H1 (cell line): ENCODE measurements around the gene OGDH. TPM values are rescaled to one million over a fixed set of nuclear protein-coding genes. Genes with fewer than 3 reads are reported as not detected.

Experiments
- CTCF ChIA-PET: fragments of 300-600 bp; sonication (Branson Sonifier 250); formaldehyde crosslinking; loops from one replicate; lab custom pipeline; 2021; ENCODE audit not compliant: partially characterized antibody; lab: Charles Lee
- POLR2A ChIA-PET: fragments of 300-600 bp; sonication (Branson Sonifier 250); formaldehyde crosslinking; loops from one replicate; lab custom pipeline; 2021; ENCODE audit warnings: inconsistent platforms; ENCODE audit not compliant: partially characterized antibody; lab: Charles Lee
- DNase-seq, 2 experiments: peaks; one replicate each; pipeline versions ENCODE4 v3.0.0 to v3.0.0-alpha.2; 2010 to 2022; ENCODE audit warnings: low spot score in 2 of 2, low read depth in 1 of 2, mixed read lengths in 1 of 2
- FAIRE-seq: peaks from 2 replicates; lab custom pipeline; 2011; peaks lifted over from hg19 to GRCh38; lab: Jason Lieb, UNC
- H2AFZ ChIP-seq: 2 replicates; pipeline ENCODE4 v1.8.1; 2012; ENCODE audit warnings: low read length, inconsistent platforms
- H2AK5ac ChIP-seq: 2 replicates; pipeline ENCODE4 v1.6.1; 2013; ENCODE audit warnings: low read depth, low read length
- H2BK120ac ChIP-seq: replicated peaks from 2 replicates; pipeline ENCODE3; 2013; ENCODE audit warnings: low read depth, low read length, inconsistent platforms
- H2BK12ac ChIP-seq: 2 replicates; pipeline ENCODE4 v1.6.1; 2013; ENCODE audit warnings: low read depth, low read length
- H2BK15ac ChIP-seq: 2 replicates; pipeline ENCODE4 v1.6.1; 2013; ENCODE audit warnings: low read length
- H2BK20ac ChIP-seq: 2 replicates; pipeline ENCODE4 v1.6.1; 2013; ENCODE audit warnings: low read length
- H2BK5ac ChIP-seq: 2 replicates; pipeline ENCODE4 v1.6.1; 2013; ENCODE audit warnings: low read depth, low read length
- H3K14ac ChIP-seq: 2 replicates; pipeline ENCODE4 v1.6.1; 2013; ENCODE audit warnings: inconsistent platforms; ENCODE audit not compliant: insufficient read length
- H3K18ac ChIP-seq: 2 replicates; pipeline ENCODE4 v1.6.1; 2013; ENCODE audit warnings: low read length; ENCODE audit errors: extremely low read depth
- H3K23ac ChIP-seq: 2 replicates; pipeline ENCODE4 v1.6.1; 2013; ENCODE audit warnings: inconsistent platforms; ENCODE audit not compliant: insufficient read length
- H3K23me2 ChIP-seq: 2 replicates; pipeline ENCODE4 v1.6.1; 2013; ENCODE audit warnings: low read depth, low read length
- H3K27ac ChIP-seq: 2 replicates; pipeline ENCODE4 v1.6.1; 2011; ENCODE audit warnings: low read depth, low read length, inconsistent platforms
- H3K27me3 ChIP-seq, 4 experiments: replicated peaks in 1 of 4; 1 replicate in 1 of 4; 2 replicates in 3 of 4; pipeline versions ENCODE4 v1.6.1 to v1.8.1; 2011 to 2013; ENCODE audit warnings: low read length in 3 of 4, mild to moderate bottlenecking in 3 of 4, inconsistent platforms in 2 of 4, mixed read lengths in 2 of 4, moderate library complexity in 1 of 4; ENCODE audit not compliant: control insufficient read depth in 3 of 4, insufficient read depth in 3 of 4; ENCODE audit errors: extremely low read depth in 1 of 4
- H3K36me3 ChIP-seq, 4 experiments: 2 replicates each; pipeline versions ENCODE4 v1.6.1 to v1.8.1; 2011 to 2013; ENCODE audit warnings: mild to moderate bottlenecking in 4 of 4, low read length in 3 of 4, moderate library complexity in 2 of 4, control low read depth in 1 of 4, inconsistent platforms in 1 of 4; ENCODE audit not compliant: insufficient read depth in 4 of 4, control insufficient read depth in 2 of 4
- H3K4ac ChIP-seq: replicated peaks from 2 replicates; pipeline ENCODE3; 2013; ENCODE audit warnings: low read length, low read depth, mixed read lengths, inconsistent platforms; ENCODE audit not compliant: insufficient read length
- H3K4me1 ChIP-seq, 4 experiments: replicated peaks in 1 of 4; 1 replicate in 1 of 4; 2 replicates in 3 of 4; pipeline versions ENCODE4 v1.6.1 to v1.8.1; 2011 to 2013; ENCODE audit warnings: low read length in 3 of 4, inconsistent platforms in 2 of 4, mixed read lengths in 1 of 4; ENCODE audit not compliant: insufficient read depth in 4 of 4, control insufficient read depth in 3 of 4
- H3K4me2 ChIP-seq, 2 experiments: 2 replicates each; pipeline versions ENCODE4 v1.6.1 to v1.8.1; 2011 to 2013; ENCODE audit warnings: low read depth in 2 of 2, low read length in 2 of 2, control low read depth in 1 of 2, inconsistent platforms in 1 of 2, mild to moderate bottlenecking in 1 of 2; ENCODE audit not compliant: insufficient read depth in 1 of 2
- H3K4me3 ChIP-seq, 4 experiments: fragments of 200-600, 300-600 bp in 1 of 4; sonication (generic), shearing (Covaris generic), sonication (Bioruptor Twin) in 1 of 4; 2 replicates each; pipeline versions ENCODE4 v1.5.1 to v1.8.1; 2011 to 2016; ENCODE audit warnings: low read length in 4 of 4, low read depth in 3 of 4, control low read depth in 2 of 4, inconsistent platforms in 2 of 4, mild to moderate bottlenecking in 2 of 4, mixed read lengths in 1 of 4, moderate library complexity in 1 of 4; ENCODE audit not compliant: insufficient read depth in 2 of 4; ENCODE audit errors: extremely low read depth in 1 of 4
- H3K56ac ChIP-seq: replicated peaks from 2 replicates; pipeline ENCODE3; 2013; ENCODE audit warnings: low read depth, mild to moderate bottlenecking, mixed read lengths, low read length, inconsistent platforms; ENCODE audit not compliant: insufficient read length
- H3K79me1 ChIP-seq: 2 replicates; pipeline ENCODE4 v1.6.1; 2013; ENCODE audit warnings: low read depth, low read length, control low read depth
- H3K79me2 ChIP-seq, 2 experiments: 2 replicates each; pipeline versions ENCODE4 v1.6.1 to v1.8.1; 2012 to 2013; ENCODE audit warnings: low read length in 2 of 2, mild to moderate bottlenecking in 2 of 2, inconsistent platforms in 1 of 2; ENCODE audit not compliant: insufficient read depth in 2 of 2, control insufficient read depth in 1 of 2
- H3K9ac ChIP-seq, 4 experiments: replicated peaks in 1 of 4; 1 replicate in 1 of 4; 2 replicates in 3 of 4; pipeline versions ENCODE4 v1.6.1 to v1.8.1; 2011 to 2013; ENCODE audit warnings: low read depth in 3 of 4, low read length in 3 of 4, control low read depth in 2 of 4, mild to moderate bottlenecking in 2 of 4, moderate library complexity in 2 of 4, inconsistent platforms in 1 of 4; ENCODE audit errors: extremely low read depth in 1 of 4
- H3K9me3 ChIP-seq, 2 experiments: 2 replicates each; pipeline versions ENCODE4 v1.6.1 to v1.8.1; 2012 to 2013; ENCODE audit warnings: mild to moderate bottlenecking in 2 of 2, moderate library complexity in 2 of 2, control low read depth in 1 of 2, inconsistent platforms in 1 of 2, low read depth in 1 of 2, low read length in 1 of 2, mixed read lengths in 1 of 2; ENCODE audit not compliant: insufficient read depth in 2 of 2
- H4K20me1 ChIP-seq, 2 experiments: replicated peaks in 1 of 2; 2 replicates each; pipeline versions ENCODE3 to v1.8.1; 2011 to 2013; ENCODE audit warnings: inconsistent platforms in 2 of 2, low read length in 2 of 2, mild to moderate bottlenecking in 1 of 2; ENCODE audit not compliant: insufficient read depth in 2 of 2, control insufficient read depth in 1 of 2
- H4K5ac ChIP-seq: 2 replicates; pipeline ENCODE4 v1.6.1; 2013; ENCODE audit warnings: low read length, low read depth, mixed read lengths, inconsistent platforms; ENCODE audit not compliant: insufficient read length
- H4K8ac ChIP-seq: 2 replicates; pipeline ENCODE4 v1.8.0; 2013; ENCODE audit warnings: mild to moderate bottlenecking, moderate library complexity, low read length, inconsistent platforms; ENCODE audit not compliant: insufficient read depth; ENCODE audit errors: extremely low read depth
- H4K91ac ChIP-seq: replicated peaks from 2 replicates; pipeline ENCODE3; 2013; ENCODE audit warnings: low read length, mixed read lengths, inconsistent platforms; ENCODE audit not compliant: insufficient read length
- ATF2 ChIP-seq: IDR thresholded peaks from 2 replicates; pipeline ENCODE4 v1.6.1; 2012; ENCODE audit warnings: low read length, inconsistent platforms
- ATF3 ChIP-seq: IDR thresholded peaks from 2 replicates; pipeline ENCODE4 v1.6.1; 2011; ENCODE audit warnings: low read depth, mild to moderate bottlenecking, low read length; ENCODE audit not compliant: insufficient read depth
- CBX8 ChIP-seq: fragments of 300-800, 300-1000 bp; sonication (generic); IDR thresholded peaks from 2 replicates; pipeline ENCODE4 v1.7.1; 2016; ENCODE audit warnings: low read depth, low read length, borderline replicate concordance
- CEBPB ChIP-seq: IDR thresholded peaks from 2 replicates; pipeline ENCODE4 v1.6.1; 2012; ENCODE audit warnings: low read depth, low read length
- CTBP2 ChIP-seq: IDR thresholded peaks from 2 replicates; pipeline ENCODE4 v1.7.0; 2011; ENCODE audit warnings: borderline replicate concordance, mild to moderate bottlenecking, moderate library complexity, mixed read lengths, low read length; ENCODE audit not compliant: insufficient read depth, insufficient read length
- EP300 ChIP-seq, 2 experiments: IDR thresholded peaks; 1 replicate in 1 of 2; 2 replicates in 1 of 2; pipeline ENCODE4 v1.6.1; 2011 to 2012; ENCODE audit warnings: low read depth in 2 of 2, low read length in 2 of 2, mild to moderate bottlenecking in 2 of 2, borderline replicate concordance in 1 of 2, inconsistent platforms in 1 of 2, moderate library complexity in 1 of 2
- JUND ChIP-seq: IDR thresholded peaks from 2 replicates; pipeline ENCODE4 v1.6.1; 2011; ENCODE audit warnings: mild to moderate bottlenecking, improper control_type of control experiment, low read length
- KDM5A ChIP-seq: fragments of 200-600 bp; IDR thresholded peaks from 2 replicates; pipeline ENCODE4 v1.7.1; 2012; ENCODE audit warnings: mild to moderate bottlenecking, low read length, inconsistent platforms, mixed read lengths
- NRF1 ChIP-seq: IDR thresholded peaks from 2 replicates; pipeline ENCODE4 v1.6.1; 2011; ENCODE audit warnings: mild to moderate bottlenecking, low read depth, low read length, improper control_type of control experiment
- POU5F1 ChIP-seq: IDR thresholded peaks from 2 replicates; pipeline ENCODE4 v1.6.1; 2011; ENCODE audit warnings: low read depth, mild to moderate bottlenecking, low read length, moderate library complexity
- RXRA ChIP-seq: IDR thresholded peaks from 2 replicates; pipeline ENCODE4 v1.6.1; 2011; ENCODE audit warnings: low read depth, mild to moderate bottlenecking, low read length, moderate library complexity; ENCODE audit not compliant: insufficient read depth
- SRF ChIP-seq: IDR thresholded peaks from 2 replicates; pipeline ENCODE4 v1.6.1; 2011; ENCODE audit warnings: mild to moderate bottlenecking, low read depth, low read length, moderate library complexity
- WGBS, 2 experiments: shearing (Covaris generic) in 1 of 2; methylation state at CpG; one replicate each; pipeline versions ENCODE4 v1.1.6 to v1.1.7; 2013 to 2015; ENCODE audit warnings: low lambda C conversion rate in 2 of 2, mixed read lengths in 2 of 2, inconsistent platforms in 1 of 2, low coverage in 1 of 2, missing lambda C conversion rate in 1 of 2; ENCODE audit not compliant: insufficient replicate concordance in 2 of 2, insufficient coverage in 1 of 2, insufficient read length in 1 of 2; ENCODE audit errors: extremely low coverage in 1 of 2, missing lambda C conversion rate in 1 of 2; 5-methylcytosine and 5-hydroxymethylcytosine counted together
- polyA plus RNA-seq, 7 experiments: library from polyadenylated mRNA; depleted of rRNA in 3 of 7; stranded (reverse) in 5 of 7; unstranded in 2 of 7; fragments of >200 nt in 5 of 7; fragments of 200-250 nt in 2 of 7; gene quantifications; 1 replicate in 5 of 7; 2 replicates in 1 of 7; 4 replicates in 1 of 7; pipeline versions ENCODE4 v1.2.1 to v1.2.3, GENCODE V29; 2011 to 2013; ENCODE audit warnings: missing spikeins in 2 of 7, mixed read lengths in 2 of 7
- total RNA-seq: library from RNA; stranded (reverse); fragmentation: NEBNext Ultra II Directional; extraction: Animal tissue kit (Norgen Biotek cat#: 25700); gene quantifications from 2 replicates; pipeline ENCODE4 v1.2.1, GENCODE V29; 2021

OGDH gene
- total and polyA plus RNA-seq, 2 of the 8 experiments (the other 6 are each of a cell fraction or from before 2014, with no cell fraction given) = 71.6 to 91.6 TPM

GRCh38 chr7:44712012-44712411 lies 105.6 kb downstream of the OGDH start:
- DNase-seq (no peak), FAIRE-seq (no peak)
- no peak overlapping the region for H2AFZ ChIP-seq
- no peak overlapping the region for H4K91ac ChIP-seq
- H2BK20ac ChIP-seq = no peak overlapping the region
- no peak overlapping the region for H3K4ac ChIP-seq
- no peak overlapping the region for H4K5ac ChIP-seq
- no peak overlapping the region for H3K23ac ChIP-seq
- H3K23me2 ChIP-seq = no peaks in the 10 kb centered on the region
- H3K4me2 ChIP-seq = no peak overlapping the region
- 80% methylated on average over 5 of the region's 5 CpGs; no CpG with 5 or more reads in 1 of the 2 experiments for WGBS, 2 experiments
- ChIA-PET POLR2A (interaction anchor here (1.0 kb wide), 1 partner anchor 18 kb away, joined by 3 read pairs; no protein-coding TSS in a partner anchor), CTCF (no interaction called here)
- H2BK12ac ChIP-seq = no peak overlapping the region
- H2BK15ac ChIP-seq = no peak overlapping the region
- H3K9me3 ChIP-seq = no peaks in the 10 kb centered on the region
- no peak overlapping the region for H3K4me3 ChIP-seq
- H3K4me1 ChIP-seq = no peaks in the 10 kb centered on the region; a peak in 1 of 7 replicates
- H4K8ac ChIP-seq = no peak overlapping the region
- no peaks in the 10 kb centered on the region for H3K79me2 ChIP-seq
- no peak overlapping the region for H2AK5ac ChIP-seq
- no peak overlapping the region for H3K9ac ChIP-seq
- H2BK5ac ChIP-seq = 0 out of 2 replicates have a peak overlapping the region, but pooled peaks have one; percentile 18
- H3K36me3 ChIP-seq = peaks cover 2 to 16% (median 5%) of the 10 kb centered on the region in 4 experiments; a peak in 5 of 8 replicates
- H4K20me1 ChIP-seq = peaks cover 0 to 3% of the 10 kb centered on the region in 2 experiments
- no peaks in the 10 kb centered on the region for H3K27me3 ChIP-seq
- no peak overlapping the region for H2BK120ac ChIP-seq
- H3K27ac ChIP-seq = no peak overlapping the region
- no peak overlapping the region for H3K14ac ChIP-seq
- H3K18ac ChIP-seq = no peak overlapping the region
- no peaks in the 10 kb centered on the region for H3K79me1 ChIP-seq
- no peak overlapping the region for H3K56ac ChIP-seq
- TF ChIP-seq ATF2 (no peak), EP300 (IDR thresholded peaks at IDR 0.05; ENCODE audit: borderline replicate concordance in 1 of 2, low read depth in 2 of 2, low read length in 2 of 2) (no peak), CTBP2 (no peak), CBX8 (no peak), NRF1 (no peak), KDM5A (no peak), ATF3 (no peak), POU5F1 (no peak), SRF (no peak), CEBPB (no peak), RXRA (no peak), JUND (no peak)
